GM18873 (cell line): Measurements from ENCODE around the gene ACTN4.

Experiments used
- ATAC-seq: cut with Tn5 transposase; IDR thresholded peaks from one replicate; pipeline ENCODE4 v1.9.1; 2021; ENCODE audit warnings: mild to moderate bottlenecking, moderate library complexity, moderate number of reproducible peaks; ENCODE audit not compliant: unreplicated experiment, low FRiP score

Gene ACTN4

GRCh38 chr19:38676023-38676877 lies 28.8 kb downstream of the ACTN4 start:
- ATAC-seq, result no peak

GRCh38 chr19:38676878-38677646 lies 29.6 kb downstream of the ACTN4 start:
- no peak for ATAC-seq

GRCh38 chr19:38678217-38678890 lies 30.9 kb downstream of the ACTN4 start:
- no peak for ATAC-seq

- no peak for ATAC-seq
Measured at GRCh38 chr19:38678891-38679494, 31.5 kb downstream of the ACTN4 start.

- ATAC-seq, result no peak
Measured at GRCh38 chr19:38679839-38680238, 32.4 kb downstream of the ACTN4 start.

GRCh38 chr19:38682195-38682867 lies 34.9 kb downstream of the ACTN4 start:
- no peak for ATAC-seq

- ATAC-seq, result no peak
Measured at GRCh38 chr19:38682872-38683392, 35.5 kb downstream of the ACTN4 start.

GRCh38 chr19:38683393-38684077 lies 36.1 kb downstream of the ACTN4 start:
- ATAC-seq, result no peak

GRCh38 chr19:38684078-38684861 lies 36.8 kb downstream of the ACTN4 start:
- ATAC-seq, result no peak

GRCh38 chr19:38684862-38685665 lies 37.6 kb downstream of the ACTN4 start:
- no peak for ATAC-seq

- ATAC-seq, result no peak
Measured at GRCh38 chr19:38685666-38686529, 38.4 kb downstream of the ACTN4 start.

- no peak for ATAC-seq
Measured at GRCh38 chr19:38686530-38686888, 39.1 kb downstream of the ACTN4 start.

GRCh38 chr19:38687837-38688378 lies 40.5 kb downstream of the ACTN4 start:
- no peak for ATAC-seq

GRCh38 chr19:38690146-38690545 lies 42.7 kb downstream of the ACTN4 start:
- ATAC-seq, result no peak

- no peak for ATAC-seq
Measured at GRCh38 chr19:38690832-38691231, 43.4 kb downstream of the ACTN4 start.

- ATAC-seq, result no peak
Measured at GRCh38 chr19:38691938-38692457, 44.5 kb downstream of the ACTN4 start.
